Right lobe of liver (tissue), 4 donors: ENCODE measurements around the gene APRT.

Source experiments
- POLR2A ChIP-seq: fragments of 450-650 bp; IDR thresholded peaks from one replicate; pipeline ENCODE4 v1.6.1; 2017; ENCODE audit warnings: antibody characterized with exemption, mild to moderate bottlenecking
- TF ChIP-seq, protein P1 (sequence below), 4 donors: fragments of 200-600 bp in 3 of 4; fragments of 450-650 bp in 1 of 4; IDR thresholded peaks; one replicate each; pipeline versions ENCODE4 v1.5.1 to v1.8.0; 2016 to 2022; ENCODE audit warnings: antibody characterized with exemption in 4 of 4, mild to moderate bottlenecking in 2 of 4
- donor health status: DM: no; HTN: no; CAD: no.
- donor health status: DM: no; HTN: no; CAD: no.
- donor health status: DM: no; HTN: yes; CAD: no.

DNA sequence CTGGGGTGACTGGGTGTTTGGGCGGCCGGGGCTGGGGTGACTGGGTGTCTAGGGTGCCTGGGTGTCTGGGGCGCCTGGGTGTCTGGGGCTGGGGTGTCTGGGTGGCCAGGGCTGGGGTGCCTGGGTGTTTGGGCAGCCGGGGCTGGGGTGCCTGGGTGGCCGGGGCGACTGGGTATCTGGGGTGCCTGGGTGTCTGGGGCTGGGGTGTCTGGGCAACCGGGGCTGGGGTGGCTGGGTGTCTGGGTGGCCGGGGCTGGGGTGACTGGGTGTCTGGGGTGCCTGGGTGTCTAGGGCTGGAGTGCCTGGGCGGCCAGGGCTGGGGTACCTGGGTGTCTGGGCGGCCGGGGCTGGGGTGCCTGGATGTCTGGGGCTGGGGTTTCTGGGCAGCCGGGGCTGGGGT, 13.4 kb upstream of the APRT start:
- TF ChIP-seq, protein P1, sequence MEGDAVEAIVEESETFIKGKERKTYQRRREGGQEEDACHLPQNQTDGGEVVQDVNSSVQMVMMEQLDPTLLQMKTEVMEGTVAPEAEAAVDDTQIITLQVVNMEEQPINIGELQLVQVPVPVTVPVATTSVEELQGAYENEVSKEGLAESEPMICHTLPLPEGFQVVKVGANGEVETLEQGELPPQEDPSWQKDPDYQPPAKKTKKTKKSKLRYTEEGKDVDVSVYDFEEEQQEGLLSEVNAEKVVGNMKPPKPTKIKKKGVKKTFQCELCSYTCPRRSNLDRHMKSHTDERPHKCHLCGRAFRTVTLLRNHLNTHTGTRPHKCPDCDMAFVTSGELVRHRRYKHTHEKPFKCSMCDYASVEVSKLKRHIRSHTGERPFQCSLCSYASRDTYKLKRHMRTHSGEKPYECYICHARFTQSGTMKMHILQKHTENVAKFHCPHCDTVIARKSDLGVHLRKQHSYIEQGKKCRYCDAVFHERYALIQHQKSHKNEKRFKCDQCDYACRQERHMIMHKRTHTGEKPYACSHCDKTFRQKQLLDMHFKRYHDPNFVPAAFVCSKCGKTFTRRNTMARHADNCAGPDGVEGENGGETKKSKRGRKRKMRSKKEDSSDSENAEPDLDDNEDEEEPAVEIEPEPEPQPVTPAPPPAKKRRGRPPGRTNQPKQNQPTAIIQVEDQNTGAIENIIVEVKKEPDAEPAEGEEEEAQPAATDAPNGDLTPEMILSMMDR (IDR thresholded peaks at IDR 0.05) = no peak
- TF ChIP-seq POLR2A = no peak
